HG03469 (cell line): ENCODE data around the gene CLEC4G.
"Not testable (repeated sequence)": the region's sequence is repeated elsewhere in the genome, so short reads cannot be mapped to it uniquely, and the experiment has no call there.

Source experiments
- ATAC-seq: cut with Tn5 transposase; IDR thresholded peaks from one replicate; pipeline ENCODE4 v1.9.1; 2021; ENCODE audit warnings: mild to moderate bottlenecking, moderate library complexity, moderate number of reproducible peaks; ENCODE audit not compliant: unreplicated experiment

CLEC4G gene

GRCh38 chr19:7746903-7747884, 15.3 kb upstream of the CLEC4G start, which contains the start of gene CD209:
CD209 (minus strand) TSS chr19:7747534; CDS start chr19:7747511, 23 bp downstream.
- no peak for ATAC-seq

GRCh38 chr19:7746306-7746705, 14.4 kb upstream of the CLEC4G start:
- ATAC-seq: not testable (repeated sequence)

- no peak for ATAC-seq
These were observed 13.2 kb upstream of the CLEC4G start for GRCh38 chr19:7744871-7745650.

- ATAC-seq: no peak
These were observed 12.4 kb upstream of the CLEC4G start for GRCh38 chr19:7744199-7744786.

- ATAC-seq: no peak
These were observed 11.5 kb upstream of the CLEC4G start for GRCh38 chr19:7743425-7743841.

GRCh38 chr19:7742991-7743390, 11.1 kb upstream of the CLEC4G start:
- ATAC-seq: no peak

- ATAC-seq: no peak
These were observed 10.7 kb upstream of the CLEC4G start for GRCh38 chr19:7742575-7742974.

- no peak for ATAC-seq
These were observed 8.8 kb upstream of the CLEC4G start for GRCh38 chr19:7740682-7741054.

GRCh38 chr19:7739801-7740681, 8.1 kb upstream of the CLEC4G start:
- no peak for ATAC-seq

- ATAC-seq: no peak
These were observed 7.4 kb upstream of the CLEC4G start for GRCh38 chr19:7739211-7739755.

- no peak for ATAC-seq
These were observed 6.1 kb upstream of the CLEC4G start for GRCh38 chr19:7738023-7738422.

- no peak for ATAC-seq
These were observed 5.3 kb upstream of the CLEC4G start for GRCh38 chr19:7737215-7737614.

GRCh38 chr19:7736148-7736547, 4.2 kb upstream of the CLEC4G start:
- no peak for ATAC-seq

GRCh38 chr19:7734220-7735203, 2.6 kb upstream of the CLEC4G start:
- no peak for ATAC-seq

- no peak for ATAC-seq
These were observed 1.5 kb upstream of the CLEC4G start for GRCh38 chr19:7733376-7733775.

GRCh38 chr19:7731615-7732014, 295 bp downstream of the CLEC4G start:
- ATAC-seq: no peak

GRCh38 chr19:7731218-7731595, 703 bp downstream of the CLEC4G start:
- ATAC-seq: no peak

- no peak for ATAC-seq
These were observed 1.4 kb downstream of the CLEC4G start for GRCh38 chr19:7730286-7731217.
